ENCODE measurements around the gene MYO6.
"Not testable (repeated sequence)": the region's sequence is repeated elsewhere in the genome, so short reads cannot be mapped to it uniquely, and the experiment has no call there.

MYO6 gene

GRCh38 chr6:75900216-75900615 is 151.2 kb downstream of the MYO6 start:
- H3K4me1 ChIP-seq (ENCODE audit: control insufficient read depth, insufficient read depth, low read length, poor library complexity, severe bottlenecking); H3K27ac ChIP-seq (ENCODE audit: insufficient read depth, low read length, poor library complexity, severe bottlenecking); H3K27me3 ChIP-seq (replicated peaks; ENCODE audit: control insufficient read depth, insufficient read depth, low read length, poor library complexity, severe bottlenecking); DNase-seq; H3K9me3 ChIP-seq (ENCODE audit: control insufficient read depth, low read length); H3K4me3 ChIP-seq (ENCODE audit: insufficient read depth, low read depth, low read length, poor library complexity, severe bottlenecking); H3K36me3 ChIP-seq (ENCODE audit: control insufficient read depth, insufficient read depth, low read length): not testable (repeated sequence)

- H3K4me1 ChIP-seq (ENCODE audit: control insufficient read depth, insufficient read depth, low read length, poor library complexity, severe bottlenecking); H3K4me3 ChIP-seq (ENCODE audit: insufficient read depth, low read depth, low read length, poor library complexity, severe bottlenecking); H3K36me3 ChIP-seq (ENCODE audit: control insufficient read depth, insufficient read depth, low read length); H3K27ac ChIP-seq (ENCODE audit: insufficient read depth, low read length, poor library complexity, severe bottlenecking); H3K27me3 ChIP-seq (replicated peaks; ENCODE audit: control insufficient read depth, insufficient read depth, low read length, poor library complexity, severe bottlenecking); H3K9me3 ChIP-seq (ENCODE audit: control insufficient read depth, low read length); DNase-seq: not testable (repeated sequence)
Measured at GRCh38 chr6:75905129-75905528, 156.1 kb downstream of the MYO6 start.

GRCh38 chr6:75906871-75907270 is 157.8 kb downstream of the MYO6 start:
- no peak overlapping the region for H3K4me3 ChIP-seq (ENCODE audit: insufficient read depth, low read depth, low read length, poor library complexity, severe bottlenecking)
- H3K36me3 ChIP-seq (ENCODE audit: control insufficient read depth, insufficient read depth, low read length) = no peaks in the 10 kb centered on the region
- H3K27ac ChIP-seq (ENCODE audit: insufficient read depth, low read length, poor library complexity, severe bottlenecking) = no peak overlapping the region
- no peaks in the 10 kb centered on the region for H3K27me3 ChIP-seq (replicated peaks; ENCODE audit: control insufficient read depth, insufficient read depth, low read length, poor library complexity, severe bottlenecking)
- no peaks in the 10 kb centered on the region for H3K9me3 ChIP-seq (ENCODE audit: control insufficient read depth, low read length)
- no peak for DNase-seq
- H3K4me1 ChIP-seq (ENCODE audit: control insufficient read depth, insufficient read depth, low read length, poor library complexity, severe bottlenecking) = no peaks in the 10 kb centered on the region

GRCh38 chr6:75907444-75907843 is 158.4 kb downstream of the MYO6 start:
- DNase-seq = no peak
- Histone ChIP-seq H3K4me1 (ENCODE audit: control insufficient read depth, insufficient read depth, low read length, poor library complexity, severe bottlenecking) (no peaks in the 10 kb centered on the region), H3K36me3 (ENCODE audit: control insufficient read depth, insufficient read depth, low read length) (no peaks in the 10 kb centered on the region), H3K9me3 (ENCODE audit: control insufficient read depth, low read length) (no peaks in the 10 kb centered on the region), H3K27me3 (replicated peaks; ENCODE audit: control insufficient read depth, insufficient read depth, low read length, poor library complexity, severe bottlenecking) (no peaks in the 10 kb centered on the region), H3K27ac (ENCODE audit: insufficient read depth, low read length, poor library complexity, severe bottlenecking) (no peak overlapping the region), H3K4me3 (ENCODE audit: insufficient read depth, low read depth, low read length, poor library complexity, severe bottlenecking) (no peak overlapping the region)

GRCh38 chr6:75913040-75913439 is 164.0 kb downstream of the MYO6 start:
- no peak overlapping the region for H3K27ac ChIP-seq (ENCODE audit: insufficient read depth, low read length, poor library complexity, severe bottlenecking)
- DNase-seq = no peak
- H3K9me3 ChIP-seq (ENCODE audit: control insufficient read depth, low read length) = no peaks in the 10 kb centered on the region
- H3K4me3 ChIP-seq (ENCODE audit: insufficient read depth, low read depth, low read length, poor library complexity, severe bottlenecking) = no peak overlapping the region
- H3K27me3 ChIP-seq (replicated peaks; ENCODE audit: control insufficient read depth, insufficient read depth, low read length, poor library complexity, severe bottlenecking) = no peaks in the 10 kb centered on the region
- no peaks in the 10 kb centered on the region for H3K36me3 ChIP-seq (ENCODE audit: control insufficient read depth, insufficient read depth, low read length)
- H3K4me1 ChIP-seq (ENCODE audit: control insufficient read depth, insufficient read depth, low read length, poor library complexity, severe bottlenecking) = no peaks in the 10 kb centered on the region

- Histone ChIP-seq H3K4me1 (ENCODE audit: control insufficient read depth, insufficient read depth, low read length, poor library complexity, severe bottlenecking) (no peaks in the 10 kb centered on the region), H3K4me3 (ENCODE audit: insufficient read depth, low read depth, low read length, poor library complexity, severe bottlenecking) (no peak overlapping the region), H3K36me3 (ENCODE audit: control insufficient read depth, insufficient read depth, low read length) (no peaks in the 10 kb centered on the region), H3K9me3 (ENCODE audit: control insufficient read depth, low read length) (no peaks in the 10 kb centered on the region), H3K27me3 (replicated peaks; ENCODE audit: control insufficient read depth, insufficient read depth, low read length, poor library complexity, severe bottlenecking) (no peaks in the 10 kb centered on the region), H3K27ac (ENCODE audit: insufficient read depth, low read length, poor library complexity, severe bottlenecking) (no peak overlapping the region)
- DNase-seq = no peak
Measured at GRCh38 chr6:75922226-75922625, 173.2 kb downstream of the MYO6 start.

GRCh38 chr6:75926293-75927168 is 177.5 kb downstream of the MYO6 start:
- Histone ChIP-seq H3K9me3 (ENCODE audit: control insufficient read depth, low read length) (no peaks in the 10 kb centered on the region), H3K27ac (ENCODE audit: insufficient read depth, low read length, poor library complexity, severe bottlenecking) (no peak overlapping the region), H3K36me3 (ENCODE audit: control insufficient read depth, insufficient read depth, low read length) (no peaks in the 10 kb centered on the region), H3K4me3 (ENCODE audit: insufficient read depth, low read depth, low read length, poor library complexity, severe bottlenecking) (no peak overlapping the region), H3K27me3 (replicated peaks; ENCODE audit: control insufficient read depth, insufficient read depth, low read length, poor library complexity, severe bottlenecking) (no peaks in the 10 kb centered on the region), H3K4me1 (ENCODE audit: control insufficient read depth, insufficient read depth, low read length, poor library complexity, severe bottlenecking) (no peaks in the 10 kb centered on the region)
- DNase-seq = no peak

GRCh38 chr6:75931011-75931680 is 182.1 kb downstream of the MYO6 start:
- Histone ChIP-seq H3K4me3 (ENCODE audit: insufficient read depth, low read depth, low read length, poor library complexity, severe bottlenecking) (no peak overlapping the region), H3K27ac (ENCODE audit: insufficient read depth, low read length, poor library complexity, severe bottlenecking) (no peak overlapping the region), H3K36me3 (ENCODE audit: control insufficient read depth, insufficient read depth, low read length) (no peaks in the 10 kb centered on the region), H3K9me3 (ENCODE audit: control insufficient read depth, low read length) (no peaks in the 10 kb centered on the region), H3K4me1 (ENCODE audit: control insufficient read depth, insufficient read depth, low read length, poor library complexity, severe bottlenecking) (peaks cover 6% of the 10 kb centered on the region), H3K27me3 (replicated peaks; ENCODE audit: control insufficient read depth, insufficient read depth, low read length, poor library complexity, severe bottlenecking) (peaks cover 3% of the 10 kb centered on the region)
- DNase-seq = no peak

- H3K9me3 ChIP-seq (ENCODE audit: control insufficient read depth, low read length) = no peaks in the 10 kb centered on the region
- H3K4me3 ChIP-seq (ENCODE audit: insufficient read depth, low read depth, low read length, poor library complexity, severe bottlenecking) = no peak overlapping the region
- H3K36me3 ChIP-seq (ENCODE audit: control insufficient read depth, insufficient read depth, low read length) = no peaks in the 10 kb centered on the region
- no peak overlapping the region for H3K27ac ChIP-seq (ENCODE audit: insufficient read depth, low read length, poor library complexity, severe bottlenecking)
- no peak for DNase-seq
- peaks cover 3% of the 10 kb centered on the region for H3K27me3 ChIP-seq (replicated peaks; ENCODE audit: control insufficient read depth, insufficient read depth, low read length, poor library complexity, severe bottlenecking)
- H3K4me1 ChIP-seq (ENCODE audit: control insufficient read depth, insufficient read depth, low read length, poor library complexity, severe bottlenecking) = peaks cover 6% of the 10 kb centered on the region
Measured at GRCh38 chr6:75932067-75932466, 183.0 kb downstream of the MYO6 start.

- H3K27ac ChIP-seq (ENCODE audit: insufficient read depth, low read length, poor library complexity, severe bottlenecking) = no peak overlapping the region
- H3K4me3 ChIP-seq (ENCODE audit: insufficient read depth, low read depth, low read length, poor library complexity, severe bottlenecking) = no peak overlapping the region
- peaks cover 6% of the 10 kb centered on the region for H3K4me1 ChIP-seq (ENCODE audit: control insufficient read depth, insufficient read depth, low read length, poor library complexity, severe bottlenecking)
- H3K27me3 ChIP-seq (replicated peaks; ENCODE audit: control insufficient read depth, insufficient read depth, low read length, poor library complexity, severe bottlenecking) = peaks cover 3% of the 10 kb centered on the region
- no peaks in the 10 kb centered on the region for H3K36me3 ChIP-seq (ENCODE audit: control insufficient read depth, insufficient read depth, low read length)
- H3K9me3 ChIP-seq (ENCODE audit: control insufficient read depth, low read length) = no peaks in the 10 kb centered on the region
- no peak for DNase-seq
Measured at GRCh38 chr6:75933387-75933975, 184.4 kb downstream of the MYO6 start.

Data from effector memory CD4-positive, alpha-beta T cell (primary cell).